ENCODE measurements around the gene MTA1. TPM values are rescaled to one million over a fixed set of nuclear protein-coding genes. Genes with fewer than 3 reads are reported as not detected.

The MTA1 gene
- total RNA-seq (100 to 1,000 TPM; 107 to 113 TPM), total RNA-seq (33.4 to 140 (median 76.3) reads per million in 172 experiments)
- polyA plus RNA-seq (2013, experiment 1 of 2), result 57.2 TPM
- 71.6 TPM for polyA plus RNA-seq (2013, experiment 2 of 2)

DNA sequence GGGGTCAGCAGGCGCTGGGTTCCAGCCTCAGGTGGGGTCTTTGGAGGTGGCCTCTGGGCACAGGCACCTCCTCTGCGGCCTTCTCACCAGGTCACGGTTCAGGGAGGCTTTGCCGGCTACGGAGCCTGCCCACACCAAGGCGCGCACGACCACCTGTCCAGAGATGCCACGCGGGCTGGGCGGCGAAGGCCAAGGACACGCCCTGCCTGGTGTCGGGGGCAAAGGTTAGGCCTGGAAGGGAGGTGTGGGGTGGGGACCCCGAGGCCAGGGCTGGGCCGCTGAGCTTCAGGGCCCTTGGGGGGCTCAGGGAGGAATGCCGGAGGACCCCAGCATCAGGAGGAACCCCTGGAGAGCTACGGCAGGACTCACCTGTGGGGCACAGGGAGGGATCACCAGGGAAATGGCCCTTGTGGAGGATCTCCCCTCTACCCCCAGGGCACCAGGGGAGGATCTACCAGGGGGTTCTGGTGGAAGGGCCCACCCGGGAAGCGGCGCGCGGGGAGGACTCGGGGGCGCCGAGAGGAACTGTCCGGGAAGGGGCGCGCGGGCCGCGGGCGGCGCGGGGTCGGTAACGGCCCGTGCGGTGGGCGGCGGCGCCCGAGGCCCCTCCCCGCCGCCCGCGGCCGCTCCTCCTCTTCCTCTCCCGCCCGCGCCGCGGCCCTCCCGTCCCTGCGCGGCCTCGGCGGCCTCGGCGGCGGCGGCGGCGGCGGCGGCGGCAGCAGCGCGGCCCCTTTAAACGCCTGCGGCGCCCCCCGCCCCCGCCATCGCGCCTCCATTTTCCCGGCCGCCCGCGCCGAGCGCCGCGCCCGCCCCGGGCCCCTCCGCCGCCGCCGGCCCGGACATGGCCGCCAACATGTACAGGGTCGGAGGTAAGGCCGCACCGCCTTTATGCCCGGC lies at the start of gene MTA1:
Gene MTA1, plus strand, starts transcription at position 633 of the 897 bp plus-strand sequence. Its CDS starts 209 bp downstream, at position 842.
- DNase-seq (peak in 9 of 14 experiments; percentile 36 to 80 (median 53)), ATAC-seq (ENCODE audit: poor library complexity) (peak; percentile 52)
- Mint-ChIP-seq H3K27me3 (no peaks in the 10 kb centered on the region), H3K4me3 (peak within 1 kb of the TSS; percentile 93), H3K4me1 (ENCODE audit: low read depth) (peaks cover 41% of the 10 kb centered on the region), H3K27ac (peak within 1 kb of the TSS; percentile 75), H3K36me3 (ENCODE audit: low read depth) (peaks cover 5% of the 10 kb centered on the region), H3K9me3 (no peaks in the 10 kb centered on the region)
- Histone ChIP-seq H3K9me3 (ENCODE audit: control insufficient read depth in 1 of 2, insufficient read depth in 1 of 2, low read length in 2 of 2) (no peaks in the 10 kb centered on the region), H3K4me3 (ENCODE audit: low read length) (peak within 1 kb of the TSS; percentile 66), H3K4me1 (ENCODE audit: insufficient read depth, low read length) (peaks cover 41% of the 10 kb centered on the region), H3K36me3 (ENCODE audit: insufficient read depth, low read length) (no peaks in the 10 kb centered on the region), H3K27ac (ENCODE audit: low read depth in 1 of 2, low read length in 2 of 2) (peak within 1 kb of the TSS; percentile 22 to 29), H3K27me3 (ENCODE audit: control insufficient read depth in 1 of 2, insufficient read depth in 2 of 2, low read length in 2 of 2) (no peaks in the 10 kb centered on the region)
- intact Hi-C loops (cut with DNase I, micrococcal nuclease), result loop anchor here in 1 of 2 experiments (10.0 kb wide), 1 partner anchor 45 kb away; no protein-coding TSS in a partner anchor
- TF ChIP-seq, protein P1, sequence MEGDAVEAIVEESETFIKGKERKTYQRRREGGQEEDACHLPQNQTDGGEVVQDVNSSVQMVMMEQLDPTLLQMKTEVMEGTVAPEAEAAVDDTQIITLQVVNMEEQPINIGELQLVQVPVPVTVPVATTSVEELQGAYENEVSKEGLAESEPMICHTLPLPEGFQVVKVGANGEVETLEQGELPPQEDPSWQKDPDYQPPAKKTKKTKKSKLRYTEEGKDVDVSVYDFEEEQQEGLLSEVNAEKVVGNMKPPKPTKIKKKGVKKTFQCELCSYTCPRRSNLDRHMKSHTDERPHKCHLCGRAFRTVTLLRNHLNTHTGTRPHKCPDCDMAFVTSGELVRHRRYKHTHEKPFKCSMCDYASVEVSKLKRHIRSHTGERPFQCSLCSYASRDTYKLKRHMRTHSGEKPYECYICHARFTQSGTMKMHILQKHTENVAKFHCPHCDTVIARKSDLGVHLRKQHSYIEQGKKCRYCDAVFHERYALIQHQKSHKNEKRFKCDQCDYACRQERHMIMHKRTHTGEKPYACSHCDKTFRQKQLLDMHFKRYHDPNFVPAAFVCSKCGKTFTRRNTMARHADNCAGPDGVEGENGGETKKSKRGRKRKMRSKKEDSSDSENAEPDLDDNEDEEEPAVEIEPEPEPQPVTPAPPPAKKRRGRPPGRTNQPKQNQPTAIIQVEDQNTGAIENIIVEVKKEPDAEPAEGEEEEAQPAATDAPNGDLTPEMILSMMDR (IDR thresholded peaks at IDR 0.05), result no peak
- CTCF ChIA-PET, result interaction anchor here (1.4 kb wide), 1 partner anchor 49 kb away, joined by 4 read pairs; no protein-coding TSS in a partner anchor
- POLR2A ChIA-PET, result no interaction called here

DNA sequence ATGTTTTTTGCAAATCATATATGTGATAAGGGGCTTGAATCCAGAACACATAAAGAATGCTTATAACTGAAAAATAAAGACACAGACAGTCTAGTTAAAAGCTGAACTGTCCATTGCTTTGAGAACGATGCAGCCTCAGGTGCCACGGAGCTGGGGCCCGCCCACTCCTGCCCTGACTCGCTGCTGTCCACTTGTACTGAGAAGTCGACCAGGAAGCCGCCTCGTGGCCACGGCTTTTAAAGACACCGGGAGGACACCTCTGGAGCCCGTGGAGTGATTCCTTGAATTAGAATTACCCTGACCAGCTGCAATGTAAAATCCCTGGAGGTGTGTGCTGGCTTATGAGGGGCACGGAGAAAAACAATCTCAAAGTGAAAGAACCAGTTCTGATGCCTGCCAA lies 45.2 kb upstream of the MTA1 start:
- H3K36me3 Mint-ChIP-seq (ENCODE audit: low read depth), result peaks cover 5% of the 10 kb centered on the region
- no peak overlapping the region for H3K4me3 Mint-ChIP-seq
- Histone ChIP-seq H3K27me3 (ENCODE audit: control insufficient read depth in 1 of 2, insufficient read depth in 2 of 2, low read length in 2 of 2) (no peaks in the 10 kb centered on the region), H3K27ac (ENCODE audit: low read depth in 1 of 2, low read length in 2 of 2) (no peak overlapping the region), H3K4me1 (ENCODE audit: insufficient read depth, low read length) (peaks cover 15% of the 10 kb centered on the region), H3K36me3 (ENCODE audit: insufficient read depth, low read length) (no peaks in the 10 kb centered on the region), H3K4me3 (ENCODE audit: low read length) (no peak overlapping the region), H3K9me3 (ENCODE audit: control insufficient read depth in 1 of 2, insufficient read depth in 1 of 2, low read length in 2 of 2) (no peaks in the 10 kb centered on the region)
- no peaks in the 10 kb centered on the region for H3K9me3 Mint-ChIP-seq
- H3K27ac Mint-ChIP-seq, result no peak overlapping the region
- no peaks in the 10 kb centered on the region for H3K27me3 Mint-ChIP-seq
- ChIA-PET CTCF (interaction anchor here (0.8 to 1.1 kb wide), 2 partner anchors 116 to 154 kb away, joined by 3 read pairs; no protein-coding TSS in a partner anchor), POLR2A (interaction anchor here (1.6 kb wide), 1 partner anchor 115 kb away, joined by 10 read pairs; no protein-coding TSS in a partner anchor)
- H3K4me1 Mint-ChIP-seq (ENCODE audit: low read depth), result peaks cover 15% of the 10 kb centered on the region
- TF ChIP-seq, protein P1 (IDR thresholded peaks at IDR 0.05), result no peak
- intact Hi-C loops (cut with DNase I, micrococcal nuclease), result loop anchor here in 1 of 2 experiments (10.0 kb wide), 1 partner anchor 50 kb away; no protein-coding TSS in a partner anchor
- DNase-seq (no peak), ATAC-seq (ENCODE audit: poor library complexity) (no peak)

DNA sequence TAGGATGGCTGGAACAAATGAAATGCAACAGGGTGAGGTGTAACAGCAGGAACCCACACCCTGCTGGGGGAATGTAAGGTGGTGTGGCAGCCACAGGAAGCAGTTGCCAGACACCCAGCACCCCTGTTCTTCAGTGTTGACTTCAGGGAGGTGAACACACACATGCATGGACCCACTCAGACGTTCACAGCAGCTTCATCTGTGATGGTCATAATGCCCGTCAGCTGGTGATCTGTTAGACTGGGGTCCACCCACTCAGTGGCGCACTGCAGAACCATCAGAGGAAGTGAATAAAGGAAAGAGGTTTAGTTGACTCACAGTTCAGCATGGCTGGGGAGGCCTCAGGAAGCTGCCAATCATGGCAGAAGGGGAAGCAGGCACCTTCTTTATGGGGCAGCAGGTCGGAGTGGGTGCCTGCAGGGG lies 44.0 kb upstream of the MTA1 start:
- no peaks in the 10 kb centered on the region for H3K9me3 Mint-ChIP-seq
- Histone ChIP-seq H3K27me3 (ENCODE audit: control insufficient read depth in 1 of 2, insufficient read depth in 2 of 2, low read length in 2 of 2) (no peaks in the 10 kb centered on the region), H3K36me3 (ENCODE audit: insufficient read depth, low read length) (no peaks in the 10 kb centered on the region), H3K9me3 (ENCODE audit: control insufficient read depth in 1 of 2, insufficient read depth in 1 of 2, low read length in 2 of 2) (no peaks in the 10 kb centered on the region), H3K4me1 (ENCODE audit: insufficient read depth, low read length) (peaks cover 14% of the 10 kb centered on the region), H3K27ac (ENCODE audit: low read depth in 1 of 2, low read length in 2 of 2) (no peak overlapping the region), H3K4me3 (ENCODE audit: low read length) (no peak overlapping the region)
- peak; percentile 16 for ATAC-seq (ENCODE audit: poor library complexity)
- no peaks in the 10 kb centered on the region for H3K27me3 Mint-ChIP-seq
- H3K4me3 Mint-ChIP-seq, result no peak overlapping the region
- no peak overlapping the region for H3K27ac Mint-ChIP-seq
- H3K4me1 Mint-ChIP-seq (ENCODE audit: low read depth), result peaks cover 14% of the 10 kb centered on the region
- TF ChIP-seq, protein P1 (IDR thresholded peaks at IDR 0.05), result no peak
- POLR2A ChIA-PET, result interaction anchor here (0.8 kb wide), 1 partner anchor 24 kb away, joined by 3 read pairs; no protein-coding TSS in a partner anchor
- peak in 4 of 14 experiments; percentile 8 to 53 (median 34) for DNase-seq
- peaks cover 3% of the 10 kb centered on the region for H3K36me3 Mint-ChIP-seq (ENCODE audit: low read depth)
- CTCF ChIA-PET, result no interaction called here
- intact Hi-C loops (cut with DNase I, micrococcal nuclease), result loop anchor here in 1 of 2 experiments (10.0 kb wide), 1 partner anchor 49 kb away; no protein-coding TSS in a partner anchor
